NCI-H748 (cell line): ENCODE data around the gene UBAP1.
"Not testable (repeated sequence)": the region's sequence is repeated elsewhere in the genome, so short reads cannot be mapped to it uniquely, and the experiment has no call there.

Experiments
- DNase-seq: peaks from one replicate; lab custom pipeline; 2025; ENCODE audit not compliant: unreplicated experiment; lab: John Stamatoyannopoulos, UW

The UBAP1 gene

GRCh38 chr9:34224349-34224748 lies 45.5 kb downstream of the UBAP1 start:
- no peak for DNase-seq

GRCh38 chr9:34226144-34226760 lies 47.4 kb downstream of the UBAP1 start:
- DNase-seq = not testable (repeated sequence)

- no peak for DNase-seq
These were observed 48.6 kb downstream of the UBAP1 start for GRCh38 chr9:34227445-34227844.

- no peak for DNase-seq
These were observed 51.7 kb downstream of the UBAP1 start for GRCh38 chr9:34230556-34230955.

GRCh38 chr9:34232201-34232600 lies 53.4 kb downstream of the UBAP1 start:
- no peak for DNase-seq

GRCh38 chr9:34233672-34234071 lies 54.8 kb downstream of the UBAP1 start:
- no peak for DNase-seq

- no peak for DNase-seq
These were observed 59.0 kb downstream of the UBAP1 start for GRCh38 chr9:34237836-34238235.

- DNase-seq = no peak
These were observed 61.2 kb downstream of the UBAP1 start for GRCh38 chr9:34240006-34240405.

- no peak for DNase-seq
These were observed 64.0 kb downstream of the UBAP1 start for GRCh38 chr9:34242830-34243229.

GRCh38 chr9:34245212-34245611 lies 66.4 kb downstream of the UBAP1 start:
- not testable (repeated sequence) for DNase-seq

GRCh38 chr9:34246453-34246852 lies 67.6 kb downstream of the UBAP1 start:
- no peak for DNase-seq

- DNase-seq = not testable (repeated sequence)
These were observed 68.9 kb downstream of the UBAP1 start for GRCh38 chr9:34247782-34248181.

- DNase-seq = no peak
These were observed 70.4 kb downstream of the UBAP1 start for GRCh38 chr9:34249274-34249673.

- no peak for DNase-seq
These were observed 71.9 kb downstream of the UBAP1 start for GRCh38 chr9:34250721-34251120.

GRCh38 chr9:34252016-34252415 lies 73.2 kb downstream of the UBAP1 start:
- DNase-seq = no peak

GRCh38 chr9:34252670-34253459 lies 74.0 kb downstream of the UBAP1 start:
- DNase-seq = peak; percentile 65

GRCh38 chr9:34253460-34253837 lies 74.6 kb downstream of the UBAP1 start:
- DNase-seq = no peak

- DNase-seq = no peak
These were observed 75.5 kb downstream of the UBAP1 start for GRCh38 chr9:34254141-34254913.

- DNase-seq = no peak
These were observed 76.4 kb downstream of the UBAP1 start for GRCh38 chr9:34254966-34255825.

- peak; percentile 17 for DNase-seq
These were observed 77.3 kb downstream of the UBAP1 start for GRCh38 chr9:34256104-34256503.

- no peak for DNase-seq
These were observed 78.2 kb downstream of the UBAP1 start for GRCh38 chr9:34256987-34257585.
